GM21360 (cell line): ENCODE measurements around the gene MAPRE2.

Experiments used
- ATAC-seq: cut with Tn5 transposase; IDR thresholded peaks from one replicate; pipeline ENCODE4 v1.9.1; 2021; ENCODE audit warnings: mild to moderate bottlenecking, moderate library complexity; ENCODE audit not compliant: unreplicated experiment

Gene MAPRE2

DNA sequence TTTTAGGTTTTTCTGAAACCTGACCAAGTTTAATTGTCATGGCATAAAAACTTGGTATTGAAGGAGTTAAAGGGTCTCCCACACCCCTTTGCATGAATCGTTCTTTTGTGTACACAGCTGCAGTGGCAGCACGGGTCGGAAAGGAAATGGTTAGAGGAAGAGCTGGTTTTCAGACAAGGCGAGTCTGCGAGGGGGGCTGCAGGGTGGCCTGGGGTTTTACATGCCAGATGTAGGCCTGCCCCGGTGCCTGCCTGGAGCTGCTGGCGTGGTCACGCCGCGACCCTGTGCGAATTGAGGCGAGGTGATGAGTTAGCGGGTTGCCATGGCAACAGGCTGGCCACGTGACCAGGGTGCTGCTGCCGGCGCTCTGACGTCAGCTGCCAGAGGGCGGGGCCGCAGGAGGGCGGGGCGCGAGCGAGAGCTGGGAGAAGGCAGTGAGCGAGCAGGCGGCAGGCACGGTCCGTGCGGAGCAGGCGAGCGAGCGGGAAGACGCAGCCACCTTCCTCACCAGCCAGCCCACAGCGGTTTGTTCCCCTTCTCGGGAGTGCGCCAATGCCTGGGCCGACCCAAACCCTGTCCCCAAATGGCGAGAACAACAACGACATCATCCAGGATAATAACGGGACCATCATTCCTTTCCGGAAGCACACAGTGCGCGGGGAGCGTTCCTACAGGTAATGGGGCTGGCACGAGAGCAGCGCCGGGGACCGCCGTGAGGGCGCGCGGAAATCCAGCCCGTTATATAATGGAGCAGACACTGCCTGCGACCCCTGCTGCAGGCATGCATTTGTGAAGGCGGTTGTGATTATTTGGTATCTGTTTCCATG, at the start of gene MAPRE2:
TSS of gene MAPRE2 (plus strand) at position 426 of the 827 bp plus-strand sequence. CDS start at position 553, 127 bp downstream.
- ATAC-seq = peak; percentile 71

DNA sequence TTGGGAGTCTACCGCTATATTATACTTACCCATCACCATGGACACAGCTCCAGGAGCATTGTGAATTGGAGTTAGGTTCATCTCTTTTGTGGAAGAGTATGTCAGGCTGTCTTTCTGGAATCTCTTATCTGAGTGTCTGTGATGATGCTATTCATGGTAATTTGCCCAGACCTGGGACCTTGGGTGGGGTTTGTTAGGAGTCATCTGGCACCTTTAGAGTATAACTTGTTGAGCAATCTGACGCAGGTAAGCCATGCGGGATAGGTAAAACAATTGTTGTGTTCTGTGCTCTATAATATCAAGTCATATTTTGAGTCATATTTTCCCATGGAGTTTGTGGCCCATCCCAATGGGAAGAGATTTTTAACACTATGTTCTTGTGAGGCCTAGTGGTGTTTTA, 49.7 kb upstream of the MAPRE2 start:
- ATAC-seq = no peak

DNA sequence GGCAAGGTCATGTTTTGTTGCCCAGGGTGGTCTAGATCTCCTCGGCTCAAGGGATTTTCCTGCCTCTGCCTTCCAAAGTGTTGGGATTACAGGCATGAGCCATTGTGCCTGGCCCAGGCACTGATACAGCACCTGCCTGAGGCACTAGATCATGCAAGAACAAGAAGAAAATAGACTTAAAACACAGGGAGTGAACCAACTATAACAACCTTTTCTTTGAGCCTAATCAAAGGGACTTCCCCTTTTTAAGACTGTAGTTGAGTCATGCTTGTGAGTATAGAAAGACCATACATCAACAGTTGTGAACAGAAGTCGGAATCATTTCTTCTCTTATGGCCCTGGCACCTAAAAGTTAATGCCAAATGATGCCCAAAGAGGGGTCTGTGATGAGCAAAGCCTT, 47.9 kb upstream of the MAPRE2 start:
- ATAC-seq = no peak

DNA sequence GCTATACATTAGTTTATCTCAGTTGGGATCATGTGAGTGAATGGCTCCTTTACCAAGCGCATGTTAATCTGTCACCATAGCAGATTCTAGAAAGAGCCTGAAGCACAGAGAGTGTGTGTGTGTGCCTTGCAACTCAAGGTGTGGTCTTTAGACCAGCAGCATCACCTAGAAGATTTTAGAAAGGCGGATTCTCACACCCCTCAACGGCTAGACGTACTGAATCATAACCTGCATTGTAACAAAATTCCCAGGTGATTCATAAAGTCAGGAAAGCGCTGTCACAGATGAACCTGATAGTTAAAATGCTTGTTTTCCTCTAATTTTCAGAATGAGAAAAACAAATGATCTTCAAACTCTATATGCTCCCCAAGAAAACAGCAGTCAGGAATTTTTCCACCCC, 45.5 kb upstream of the MAPRE2 start:
- ATAC-seq = no peak

DNA sequence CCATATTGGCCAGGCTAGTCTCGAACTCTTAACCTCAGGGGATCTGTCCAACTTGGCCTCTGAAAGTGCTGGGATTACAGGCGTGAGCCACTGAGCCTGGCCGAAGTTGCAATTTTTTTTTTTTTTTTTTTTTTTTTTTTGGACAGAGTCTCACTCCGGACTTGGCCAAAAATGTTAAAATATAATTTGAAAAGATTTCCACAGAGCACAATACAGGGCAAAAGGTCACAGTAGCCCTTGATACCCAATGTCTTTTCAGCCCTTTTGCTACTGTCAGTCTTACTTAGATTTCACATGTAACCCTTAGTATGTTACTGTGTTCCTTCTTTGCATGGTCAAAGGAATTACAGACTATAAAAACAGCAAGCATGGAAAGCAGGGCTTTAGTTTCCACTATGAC, 42.6 kb upstream of the MAPRE2 start:
- ATAC-seq = no peak

DNA sequence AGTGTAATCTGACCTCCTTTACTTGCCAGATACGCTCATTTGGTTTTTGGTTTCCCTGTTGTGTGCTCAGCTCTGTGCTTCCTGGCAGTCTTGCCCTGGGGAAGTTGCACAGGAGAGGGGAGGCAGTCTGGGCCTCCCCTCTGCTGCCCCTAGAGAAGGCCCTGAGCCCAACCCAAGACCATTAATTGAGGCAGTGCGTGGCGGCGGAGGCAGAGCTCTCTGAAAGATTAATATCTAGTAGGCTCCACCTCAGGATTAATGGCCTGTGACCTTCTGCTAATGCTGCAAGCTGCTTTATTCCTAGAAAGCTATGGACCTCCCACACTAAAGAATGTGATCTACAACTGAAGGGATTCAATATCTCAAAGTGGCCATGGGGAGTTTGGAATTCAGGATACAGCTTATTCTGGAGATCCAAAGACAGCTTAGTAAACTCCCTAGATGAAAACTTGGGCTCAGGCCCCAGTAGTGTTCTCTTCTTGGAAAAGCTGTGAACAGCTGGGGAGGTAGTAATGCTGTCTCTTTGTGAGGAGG, 41.4 kb upstream of the MAPRE2 start:
- no peak for ATAC-seq

DNA sequence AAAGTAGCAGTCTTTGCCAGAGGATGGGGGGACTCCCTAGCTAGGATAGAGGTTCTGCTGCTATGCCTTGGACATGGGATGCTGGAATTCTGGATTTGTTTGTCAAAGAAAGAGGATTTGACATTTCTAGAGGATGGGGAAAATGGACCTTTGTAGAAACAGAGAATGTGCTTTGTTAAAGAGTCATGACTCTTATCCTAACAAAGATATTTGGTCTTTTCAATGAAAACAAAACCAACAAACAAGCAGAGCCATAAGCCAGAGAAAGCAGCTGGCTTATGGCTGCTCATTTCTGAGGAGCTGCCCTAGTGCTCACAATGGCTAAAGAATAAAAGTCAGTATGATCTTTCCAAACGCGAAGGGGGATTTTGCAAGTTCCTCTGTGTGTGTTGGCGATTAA, 40.8 kb upstream of the MAPRE2 start:
- no peak for ATAC-seq

DNA sequence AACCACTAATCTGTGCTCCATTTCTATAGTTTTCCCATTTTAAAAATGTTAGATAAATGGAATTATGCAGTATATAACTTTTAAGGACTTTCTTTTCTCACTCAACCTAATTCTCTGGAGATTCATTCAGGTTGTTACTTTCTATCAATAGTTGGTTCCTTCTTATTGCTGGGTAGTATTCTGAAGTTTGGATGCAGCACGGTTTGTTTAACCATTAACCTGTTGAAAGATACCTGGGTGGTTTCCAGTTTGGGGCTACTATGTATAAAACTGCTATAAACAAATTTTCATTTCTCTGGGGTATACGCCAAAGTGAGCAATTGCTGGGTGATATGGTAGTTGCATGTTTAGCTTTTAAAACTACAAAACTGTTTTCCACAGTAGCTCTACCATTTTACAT, 39.1 kb upstream of the MAPRE2 start:
- ATAC-seq = no peak

DNA sequence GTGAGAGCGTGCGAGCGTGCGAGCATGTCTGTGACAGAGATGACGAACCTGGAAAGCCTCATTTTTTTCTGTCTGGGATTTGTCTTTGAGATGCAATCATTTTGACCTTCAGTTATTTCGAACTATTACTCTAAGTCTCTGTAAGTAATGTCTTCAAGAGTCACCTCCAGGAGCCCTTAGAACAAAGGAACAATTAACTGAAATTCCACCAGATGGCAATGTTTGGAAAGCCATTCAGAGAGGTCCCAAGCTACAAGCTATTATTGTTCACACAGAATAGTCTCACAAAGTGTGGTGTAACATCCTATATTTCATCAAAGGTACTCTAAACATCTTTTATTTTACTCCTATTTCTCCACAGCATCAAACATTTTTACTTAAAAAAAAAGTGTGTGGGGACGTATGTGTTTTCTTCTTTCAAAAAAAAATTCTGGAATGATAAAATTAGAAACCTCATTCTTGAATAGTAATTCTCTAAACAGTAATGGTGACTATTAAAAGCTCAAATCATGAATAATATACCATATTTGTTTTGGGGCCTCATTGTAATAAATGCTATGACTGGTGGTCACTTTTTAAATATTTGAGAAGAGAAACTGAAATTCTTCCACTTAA, 35.1 kb upstream of the MAPRE2 start:
- no peak for ATAC-seq

DNA sequence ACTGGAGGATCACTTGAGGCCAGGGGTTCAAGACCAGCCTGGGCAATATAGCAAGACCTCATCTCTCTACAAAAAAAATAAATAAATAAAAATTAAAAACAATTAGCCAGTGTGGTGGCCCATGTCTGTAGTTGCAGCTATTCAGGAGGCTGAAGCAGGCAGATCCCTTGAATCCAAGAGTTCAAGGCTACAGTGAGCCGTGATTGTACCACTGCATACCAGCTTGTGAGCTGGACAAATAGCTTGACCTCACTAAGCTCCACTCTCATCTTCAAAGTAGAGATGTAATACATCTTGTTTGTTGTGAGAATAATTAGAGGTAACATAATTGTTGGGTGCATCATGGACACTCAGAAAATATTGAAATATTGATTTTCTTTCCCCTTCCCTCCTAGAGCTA, 31.1 kb upstream of the MAPRE2 start:
- ATAC-seq = no peak

DNA sequence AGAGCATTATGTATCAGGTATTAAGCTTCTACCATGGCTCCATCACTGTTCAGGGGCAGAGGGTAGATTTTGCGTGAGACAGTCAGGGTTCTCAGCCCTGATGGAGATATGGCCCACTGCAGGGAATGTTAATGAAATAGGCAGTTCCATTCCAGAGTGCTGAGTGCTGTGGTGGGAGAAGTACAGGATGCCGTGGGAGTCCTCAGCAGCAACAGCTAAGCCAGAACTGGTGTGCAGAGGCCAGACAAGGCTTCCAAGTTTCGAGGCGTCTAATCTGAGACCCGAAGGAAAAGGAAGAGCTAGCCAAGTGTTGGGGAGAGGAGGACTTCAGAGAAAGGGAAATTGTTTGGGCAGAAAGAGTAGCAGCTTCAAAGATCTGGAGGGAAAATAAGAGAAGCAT, 30.2 kb upstream of the MAPRE2 start:
- ATAC-seq = no peak

DNA sequence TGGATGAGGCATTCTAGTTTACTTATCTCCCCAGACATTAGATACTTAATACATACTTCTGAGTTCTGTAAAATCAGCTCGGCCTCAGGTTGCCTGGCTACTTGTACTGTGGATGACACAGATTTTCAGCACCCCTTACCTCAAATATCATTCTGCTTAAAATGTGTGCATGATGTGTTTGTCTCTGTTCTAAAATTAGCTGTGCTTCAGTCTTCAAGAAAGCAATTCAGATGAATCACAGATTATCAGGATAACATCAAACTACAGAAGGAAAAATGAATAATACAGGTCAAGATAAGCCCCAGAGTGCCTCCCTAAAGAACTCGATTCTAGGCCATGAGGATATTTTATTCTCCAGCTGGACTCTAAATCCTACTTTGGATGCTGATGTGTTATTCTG, 21.3 kb upstream of the MAPRE2 start:
- ATAC-seq = no peak

DNA sequence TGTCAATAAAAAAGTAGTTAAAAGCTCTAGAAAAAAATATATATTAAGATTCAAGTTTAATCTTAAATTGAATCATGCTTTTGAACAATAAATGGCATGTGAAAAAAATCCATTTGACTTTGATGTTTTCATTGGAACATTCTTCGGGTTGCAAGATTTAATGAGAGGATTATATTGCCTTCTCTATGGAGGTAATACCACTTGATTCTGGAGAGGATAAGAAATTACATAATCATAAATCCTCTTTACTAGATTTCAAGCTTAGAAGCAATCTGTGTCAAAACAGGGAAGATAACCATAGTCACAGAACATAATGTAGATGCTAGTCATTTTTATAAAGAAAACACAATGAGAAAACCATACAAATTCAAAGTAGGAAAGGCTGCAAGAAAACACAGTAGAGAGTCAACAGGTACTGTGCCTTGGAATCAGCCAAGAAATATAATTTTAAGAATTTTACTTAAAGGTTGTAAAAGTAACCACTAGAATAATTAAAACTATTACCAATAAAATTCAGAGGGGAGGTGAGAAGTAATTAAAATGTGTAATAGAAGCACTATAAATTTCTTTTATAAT, 18.7 kb upstream of the MAPRE2 start:
- ATAC-seq = no peak

DNA sequence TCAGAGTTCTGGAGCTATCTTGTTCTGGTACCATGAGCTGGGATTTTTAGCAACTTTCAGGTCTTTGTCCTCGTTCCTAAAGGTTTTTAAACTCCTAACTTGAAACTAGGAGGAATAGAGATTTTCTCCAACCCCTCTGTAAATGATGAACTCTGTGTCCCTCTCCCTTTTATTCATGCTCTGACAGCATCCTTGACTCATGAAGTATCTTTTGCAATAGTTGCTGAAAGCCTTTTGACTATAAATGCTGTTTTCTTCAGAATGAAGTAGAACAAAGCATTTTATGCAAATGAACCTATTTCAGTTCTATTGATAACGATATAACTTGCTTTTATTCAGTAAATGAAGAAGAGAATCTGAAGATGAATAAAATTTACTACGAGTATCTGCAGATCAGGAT, 17.0 kb upstream of the MAPRE2 start:
- ATAC-seq = no peak

DNA sequence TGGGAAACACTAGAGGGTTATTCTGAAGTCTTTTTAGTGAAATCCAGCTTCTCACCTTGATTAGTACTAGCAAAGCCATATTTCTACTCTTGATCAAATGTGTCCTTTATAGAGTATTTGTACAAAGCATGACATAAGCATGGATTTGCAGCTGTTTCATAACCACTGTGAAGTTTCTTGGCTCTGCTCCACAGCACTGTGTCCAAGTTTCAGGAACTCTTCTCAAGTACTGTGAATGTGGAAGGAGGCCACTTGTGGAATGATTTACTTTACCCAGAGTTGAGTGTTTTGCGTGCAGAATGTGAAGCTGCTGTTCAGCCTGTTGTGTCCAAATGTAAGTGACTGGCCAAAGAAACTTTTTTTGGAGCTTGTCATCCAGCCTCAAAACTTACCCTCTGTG, 16.2 kb upstream of the MAPRE2 start:
- no peak for ATAC-seq

DNA sequence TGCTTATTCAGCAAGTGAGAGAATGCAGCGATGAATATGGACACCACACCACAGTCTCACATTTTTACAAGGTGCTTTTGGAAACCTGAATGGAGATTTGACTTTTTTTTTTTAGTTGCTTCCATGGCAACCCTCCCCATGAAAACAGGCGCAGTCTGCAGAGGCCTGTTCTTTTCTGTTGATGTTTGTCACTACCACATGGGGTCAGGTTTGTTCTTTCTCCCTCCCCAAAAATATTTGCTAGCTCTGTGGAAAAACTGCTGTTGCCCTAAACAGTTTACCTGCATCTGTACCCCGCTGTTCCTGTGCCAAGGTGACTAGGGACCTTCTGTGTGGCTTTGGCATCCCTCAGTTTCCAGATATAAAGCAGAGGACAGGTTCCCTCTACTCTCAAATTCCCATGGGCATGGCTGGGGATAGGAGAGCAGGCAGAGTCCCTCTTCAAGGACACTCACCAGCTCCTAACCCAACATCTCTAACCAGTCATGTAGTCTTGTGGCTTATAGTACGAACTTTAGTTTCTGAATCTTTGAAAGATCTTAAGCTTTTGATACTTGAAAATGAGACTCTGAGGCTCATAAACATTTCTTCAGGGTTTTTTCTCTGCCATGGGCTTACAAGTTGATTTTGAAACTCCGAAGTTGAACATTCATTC, 14.7 kb upstream of the MAPRE2 start:
- ATAC-seq = peak; percentile 62

DNA sequence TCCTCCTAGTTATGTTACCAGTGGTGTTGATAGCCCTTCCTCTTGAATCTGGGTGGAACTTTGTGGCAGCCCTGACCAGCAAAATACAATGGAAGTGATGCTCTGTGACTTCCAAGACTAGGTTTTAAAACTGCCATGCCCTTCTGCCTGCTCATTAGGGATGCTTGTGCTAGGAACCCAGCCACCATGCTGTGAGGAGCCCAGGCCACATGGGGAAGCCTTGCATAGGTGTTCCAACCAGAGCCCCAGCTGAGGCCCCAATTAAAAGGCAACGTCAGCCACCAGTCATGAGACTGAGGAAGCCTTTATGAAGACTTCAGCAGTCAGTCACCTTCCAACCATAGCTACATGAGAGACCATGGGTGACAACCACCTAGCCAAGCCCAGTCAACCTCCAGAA, 14.0 kb upstream of the MAPRE2 start:
- ATAC-seq = no peak

DNA sequence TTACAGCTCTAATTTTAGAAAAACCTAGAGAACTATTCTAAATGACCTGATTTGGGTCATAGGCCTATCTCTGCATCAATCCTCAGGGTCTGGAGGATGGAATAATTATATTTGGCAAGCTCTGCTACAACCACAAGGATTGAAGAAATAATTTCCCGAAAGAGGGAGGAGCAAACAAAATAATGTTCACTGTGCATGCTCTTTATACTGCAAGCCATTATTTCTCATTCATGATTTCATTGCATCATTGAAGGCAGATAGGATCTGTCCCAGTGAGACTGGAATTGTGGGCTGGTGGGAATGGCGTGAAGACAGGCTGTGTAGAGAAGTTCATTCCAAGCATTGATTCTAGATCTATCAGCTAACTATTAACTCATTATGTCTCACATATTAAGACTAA, 12.7 kb upstream of the MAPRE2 start:
- no peak for ATAC-seq

DNA sequence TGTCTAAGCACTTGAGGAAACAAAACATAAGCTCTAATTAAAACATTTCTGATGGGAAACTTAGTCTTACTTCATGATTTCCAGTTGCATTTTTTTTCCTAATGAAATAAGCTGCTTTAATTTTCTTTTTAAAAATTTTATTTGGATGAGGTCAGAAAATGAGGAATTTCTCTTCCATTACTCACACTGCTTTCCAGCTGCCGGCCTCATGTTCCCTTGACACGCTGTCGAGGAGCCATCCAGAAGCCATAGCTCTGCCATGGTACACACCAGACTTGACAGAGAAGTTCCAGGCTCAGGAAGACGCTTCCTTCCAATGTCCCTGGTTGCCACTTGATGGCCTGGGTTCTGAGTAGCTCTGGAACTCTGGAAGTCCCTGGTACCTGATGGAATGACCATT, 12.1 kb upstream of the MAPRE2 start:
- ATAC-seq = no peak

DNA sequence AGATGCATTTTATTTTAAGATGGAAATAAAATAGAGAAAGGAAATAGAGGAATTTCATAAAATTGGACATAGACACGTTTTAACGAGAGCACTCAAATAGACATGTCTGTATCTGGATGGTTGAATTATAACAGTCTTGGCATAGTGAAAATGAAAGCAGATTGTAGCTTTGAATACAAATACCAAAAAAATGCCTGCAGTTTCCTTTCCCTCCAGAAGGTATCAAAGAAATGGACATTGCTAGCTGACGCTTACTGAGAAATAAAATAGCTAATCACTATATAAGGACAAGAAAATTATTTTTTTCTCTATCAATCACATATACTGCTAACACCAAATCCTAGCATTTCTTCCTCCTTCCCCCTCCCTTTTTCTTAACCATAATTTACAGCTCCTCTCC, 11.4 kb upstream of the MAPRE2 start:
- ATAC-seq = peak; percentile 73

DNA sequence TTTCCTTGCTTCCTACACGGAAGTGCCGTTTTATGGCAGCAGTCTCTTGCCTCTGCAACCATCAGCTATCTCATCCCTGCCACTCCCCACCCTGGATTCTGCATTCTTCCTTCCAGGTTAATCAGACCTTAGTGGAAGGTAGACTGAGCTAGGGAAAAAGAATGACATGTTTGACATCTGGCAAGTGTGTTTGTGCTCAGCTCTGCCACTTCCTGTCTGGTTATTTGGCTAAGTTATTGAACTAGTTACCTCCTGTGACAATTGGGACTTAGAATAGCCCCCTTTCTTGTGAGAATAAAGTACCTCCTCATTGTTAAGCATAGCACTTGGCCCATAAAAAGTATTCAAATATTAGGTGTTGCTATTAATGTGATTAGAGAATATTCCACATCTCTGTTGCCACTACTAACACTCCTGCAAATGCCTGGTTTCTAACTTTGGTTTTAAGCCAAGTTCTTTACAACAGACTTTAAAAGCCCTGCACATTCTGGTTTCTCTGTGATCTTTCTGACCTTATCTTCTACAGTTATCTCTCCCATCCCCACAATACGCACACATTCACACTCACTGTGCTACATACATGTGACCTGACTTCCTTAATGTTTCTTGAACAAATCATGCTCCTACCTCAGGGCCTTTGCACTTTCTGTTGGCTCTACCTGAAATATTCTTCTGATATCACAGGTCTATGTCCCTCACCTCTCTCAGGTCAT, 10.8 kb upstream of the MAPRE2 start:
- ATAC-seq = peak; percentile 38
